Heart left ventricle (tissue), 16 donors: ENCODE results near the gene LYPD8. TPM values are rescaled to one million over a fixed set of nuclear protein-coding genes. Genes with fewer than 3 reads are reported as not detected.

Experiments
- ATAC-seq, 4 donors: fragments of 200-7000 bp; cut with Tn5 transposase; one replicate each; pipeline ENCODE4 v1.9.1; 2020 to 2022; ENCODE audit warnings: moderate library complexity in 4 of 4, mild to moderate bottlenecking in 3 of 4, moderate number of reproducible peaks in 1 of 4
- DNase-seq, 5 donors: peaks; one replicate each; pipeline ENCODE4 v3.0.0-alpha.2; 2020
- H3K27ac ChIP-seq, 12 donors: fragments of 200-600 bp; sonication (generic) in 4 of 12; one replicate each; pipeline versions ENCODE4 v1.5.0 to v1.8.0; 2016 to 2022; ENCODE audit warnings: mild to moderate bottlenecking in 2 of 12
- H3K27me3 ChIP-seq, 9 donors: fragments of 200-600 bp; sonication (generic) in 2 of 9; one replicate each; pipeline versions ENCODE4 v1.5.1 to v1.8.0; 2016 to 2022; ENCODE audit warnings: mild to moderate bottlenecking in 3 of 9
- H3K36me3 ChIP-seq, 9 donors: fragments of 200-600 bp; sonication (generic) in 2 of 9; one replicate each; pipeline versions ENCODE4 v1.5.0 to v1.8.0; 2018 to 2022; ENCODE audit warnings: mild to moderate bottlenecking in 2 of 9
- H3K4me1 ChIP-seq, 12 donors: fragments of 200-600 bp; sonication (generic) in 4 of 12; one replicate each; pipeline versions ENCODE4 v1.5.0 to v1.8.0; 2016 to 2022; ENCODE audit warnings: mild to moderate bottlenecking in 3 of 12
- H3K4me3 ChIP-seq, 12 donors: fragments of 200-600 bp; sonication (generic) in 4 of 12; one replicate each; pipeline versions ENCODE4 v1.5.0 to v1.8.0; 2017 to 2022; ENCODE audit warnings: mild to moderate bottlenecking in 9 of 12, moderate library complexity in 4 of 12
- H3K9me3 ChIP-seq, 12 donors: fragments of 200-600 bp; sonication (generic) in 4 of 12; one replicate each; pipeline versions ENCODE4 v1.5.0 to v1.8.0; 2016 to 2022; ENCODE audit warnings: mild to moderate bottlenecking in 1 of 12
- CTCF ChIP-seq, 12 donors: fragments of 200-600 bp; sonication (generic) in 4 of 12; IDR thresholded peaks; one replicate each; pipeline versions ENCODE4 v1.5.0 to v1.8.0; 2018 to 2022; ENCODE audit warnings: antibody characterized with exemption in 12 of 12, mild to moderate bottlenecking in 5 of 12
- POLR2A ChIP-seq, 2 donors: fragments of 450-650 bp; IDR thresholded peaks; one replicate each; pipeline ENCODE4 v1.6.1; 2017; ENCODE audit warnings: antibody characterized with exemption in 2 of 2, mild to moderate bottlenecking in 2 of 2, moderate library complexity in 2 of 2
- WGBS, 4 donors: extraction: QIAGEN DNeasy Blood & Tissue Kit in 2 of 4; methylation state at CpG; one replicate each; pipeline versions ENCODE4 v1.1.5 to v1.1.7; 2013 to 2018; 5-methylcytosine and 5-hydroxymethylcytosine counted together
- intact Hi-C, 10 donors: fragments of 100-400 bp; cut with DNase I; formaldehyde crosslinking; loops; one replicate each; pipeline versions ENCODE4 v1.11.1 to v1.14.2; 2022
- polyA plus RNA-seq, 2 donors: library from polyadenylated mRNA; stranded (reverse); fragments of 200-250 nt; gene quantifications; one replicate each; pipeline ENCODE4 v1.2.3, GENCODE V29; 2013
- total RNA-seq, 9 donors: library from RNA; depleted of rRNA in 2 of 9; stranded (reverse); fragments of >200 nt in 2 of 9; fragmentation: NEBNext Ultra II Directional in 3 of 9; extraction: Animal tissue kit (Norgen Biotek cat#: 25700) in 3 of 9; gene quantifications; one replicate each; pipeline versions ENCODE4 v1.1.0 to v1.2.4, GENCODE V29; 2016 to 2023
- donor health status: ischemic (EF 13 %, LVEDD 7.1; RV severe dilation, severe dysfunction).
- donor health status: healthy with polysubstance abuse.
- donor health status: DM: no; HTN: yes; CAD: no.
- donor health status: DM: no; HTN: no; CAD: no.
- donor health status: ischemic (EF 25% LVEDD 6.9; RV normal size, moderate dysfunction).
- donor health status: ischemic (EF 25% LVEDD 5.7; RV mildly dilated, moderate dysfunction).
- donor health status: healthy.
- donor health status: DM: yes; HTN: yes; CAD: no.
- donor health status: ischemic (EF 35%, LVEDD 5.7; RV mildly dilated, moderate dysfunction).
- donor health status: nonischemic (EF 11% LVEDD 7.7; RV severe dilation, severe dysfunction).
- donor health status: DM: yes; HTN: yes; CAD: no.
- donor health status: PGD.
- donor health status: ischemic (EF 29% LVEDD 5.4; RV normal size, mild dysfunction).
- donor health status: nonischemic (EF 23%, LVEDD 6.1; RV moderate dilation, normal function).

LYPD8 gene
- total and polyA plus RNA-seq, 11 donors = not detected

DNA sequence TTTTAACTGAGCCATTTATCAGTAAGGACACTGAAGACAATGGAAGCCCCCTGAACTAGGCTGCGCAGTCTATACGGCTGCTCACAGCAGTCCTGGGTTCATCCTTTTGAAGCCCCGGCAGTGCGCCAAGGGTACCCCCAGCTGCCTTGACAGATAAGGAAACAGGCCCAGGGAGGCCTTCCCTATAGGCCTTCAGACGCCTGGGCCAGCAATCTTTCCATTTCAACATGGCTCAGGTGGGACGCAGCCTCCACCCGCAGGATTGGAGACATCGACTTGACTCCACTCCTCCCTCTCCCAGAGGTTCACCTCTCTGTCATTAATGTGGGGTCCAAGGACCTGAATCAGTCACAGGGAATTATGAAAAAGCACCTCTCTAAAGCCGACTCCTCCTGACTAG is 2.8 kb upstream of the LYPD8 start:
- WGBS, 4 donors = 85 to 90% (median 88%) methylated on average over 9 of the region's 9 CpGs
- no peaks in the 10 kb centered on the region for H3K27me3 ChIP-seq
- no peak overlapping the region for H3K4me3 ChIP-seq
- intact Hi-C loops = no loop called here
- no peak overlapping the region for H3K27ac ChIP-seq
- no peaks in the 10 kb centered on the region for H3K4me1 ChIP-seq
- no peaks in the 10 kb centered on the region for H3K9me3 ChIP-seq
- no peak for TF ChIP-seq POLR2A (IDR thresholded peaks at IDR 0.05)
- TF ChIP-seq CTCF (IDR thresholded peaks at IDR 0.05) = no peak
- no peak for DNase-seq
- ATAC-seq = no peak
- H3K36me3 ChIP-seq = no peaks in the 10 kb centered on the region

DNA sequence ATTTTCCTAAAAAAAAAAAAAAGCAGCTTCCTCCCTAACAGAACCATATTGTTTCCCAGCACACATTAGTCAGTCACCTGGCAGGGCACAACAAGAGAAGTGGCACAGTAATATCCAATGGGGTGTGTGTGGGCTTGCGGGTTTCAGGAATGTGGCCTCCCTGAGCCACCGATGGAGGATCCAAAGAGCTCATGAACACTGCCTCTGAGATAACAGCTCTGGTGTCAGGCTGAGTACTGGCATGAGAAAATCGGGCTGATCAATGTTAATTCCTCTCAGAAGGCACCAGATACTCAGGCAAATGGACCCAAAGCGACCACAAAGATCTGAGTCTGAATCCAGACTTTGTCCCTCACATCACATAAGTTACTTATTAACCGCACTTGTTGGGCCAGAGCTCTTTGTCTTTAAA is 2.2 kb upstream of the LYPD8 start:
- TF ChIP-seq POLR2A (IDR thresholded peaks at IDR 0.05) = no peak
- TF ChIP-seq CTCF (IDR thresholded peaks at IDR 0.05) = no peak
- 68 to 78% (median 72%) methylated on average over 5 of the region's 5 CpGs for WGBS, 4 donors

DNA sequence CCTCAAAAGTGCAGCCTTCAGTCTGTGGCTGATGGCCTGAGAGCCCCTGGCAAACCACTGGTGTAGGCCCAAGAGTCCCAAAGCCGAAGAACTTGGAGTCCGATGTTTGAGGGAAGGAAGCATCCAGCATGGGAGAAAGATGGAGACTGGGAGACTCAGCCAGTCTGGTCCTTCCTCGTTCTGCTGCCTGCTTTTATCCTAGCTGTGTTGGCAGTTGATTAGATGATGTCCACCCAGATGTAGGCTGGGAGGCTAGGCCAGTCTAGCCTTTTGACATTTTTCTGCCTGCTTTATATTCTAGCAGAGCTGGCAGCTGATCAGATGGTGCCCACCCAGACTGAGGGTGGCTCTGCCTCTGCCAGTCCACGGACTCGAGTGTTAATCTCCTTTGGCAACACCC is 1.1 kb upstream of the LYPD8 start:
- 70 to 92% (median 74%) methylated on average over 4 to 5 of the region's 5 CpGs for WGBS, 4 donors
- intact Hi-C loops = no loop called here
- DNase-seq = no peak
- Histone ChIP-seq H3K4me3 (no peak overlapping the region), H3K27me3 (no peaks in the 10 kb centered on the region), H3K36me3 (no peaks in the 10 kb centered on the region), H3K27ac (no peak overlapping the region), H3K4me1 (no peaks in the 10 kb centered on the region), H3K9me3 (no peaks in the 10 kb centered on the region)
- no peak for ATAC-seq
- TF ChIP-seq CTCF (IDR thresholded peaks at IDR 0.05) = no peak
- no peak for TF ChIP-seq POLR2A (IDR thresholded peaks at IDR 0.05)

More for the DNA sequence above, 2.2 kb upstream of the LYPD8 start:
- no peaks in the 10 kb centered on the region for H3K9me3 ChIP-seq
- H3K4me3 ChIP-seq = no peak overlapping the region
- intact Hi-C loops = no loop called here
- no peak for ATAC-seq
- H3K27ac ChIP-seq = no peak overlapping the region
- H3K36me3 ChIP-seq = no peaks in the 10 kb centered on the region
- no peak for DNase-seq
- no peaks in the 10 kb centered on the region for H3K27me3 ChIP-seq
- H3K4me1 ChIP-seq = no peaks in the 10 kb centered on the region

- WGBS, 4 donors = 71 to 77% (median 72%) methylated on average over 4 of the region's 4 CpGs
- Histone ChIP-seq H3K9me3 (no peaks in the 10 kb centered on the region), H3K4me3 (no peak overlapping the region), H3K36me3 (no peaks in the 10 kb centered on the region), H3K27ac (no peak overlapping the region), H3K27me3 (no peaks in the 10 kb centered on the region), H3K4me1 (peaks cover 0 to 2% (median 0%) of the 10 kb centered on the region in 12 donors)
- DNase-seq (no peak), ATAC-seq (no peak)
- TF ChIP-seq POLR2A (IDR thresholded peaks at IDR 0.05) = no peak
- no peak for TF ChIP-seq CTCF (IDR thresholded peaks at IDR 0.05)
- intact Hi-C loops = no loop called here
These were observed 592 bp upstream of the LYPD8 start for GRCh38 chr1:248756151-248756550.
